IMR-90 (cell line): Measurements from ENCODE around the gene DUS3L. TPM values are rescaled to one million over a fixed set of nuclear protein-coding genes. Genes with fewer than 3 reads are reported as not detected.

Experiments used
- ATAC-seq: fragments of 200-7000 bp; cut with Tn5 transposase; 2 replicates; pipeline ENCODE4 v1.9.1; 2020; ENCODE audit warnings: low read depth, mild to moderate bottlenecking, moderate library complexity
- BruUV-seq: library from RNA; stranded (reverse); fragments of 400-500 nt; replicated peaks from 2 replicates; lab custom pipeline; 2021; lab: Mats Ljungman, UMichigan
- CTCF ChIA-PET: fragments of 300-600 bp; formaldehyde crosslinking; extraction: SDS; loops from one replicate; lab custom pipeline; 2021; ENCODE audit warnings: antibody characterized with exemption; lab: Yijun Ruan, JAX
- POLR2A ChIA-PET: fragments of 300-600 bp; sonication (Branson Sonifier 250); formaldehyde crosslinking; loops from one replicate; lab custom pipeline; 2022; ENCODE audit warnings: antibody characterized with exemption; ENCODE audit not compliant: unreplicated experiment; lab: Charles Lee
- DNase-seq: peaks from one replicate; pipeline ENCODE4 v3.0.0; 2013
- H2AFZ ChIP-seq: replicated peaks from 2 replicates; pipeline ENCODE3; 2013; ENCODE audit warnings: low read length, mild to moderate bottlenecking; ENCODE audit not compliant: poor library complexity
- H2AK5ac ChIP-seq: 2 replicates; pipeline ENCODE4 v1.6.1; 2013; ENCODE audit warnings: low read depth, low read length, inconsistent platforms
- H2AK9ac ChIP-seq: replicated peaks from 2 replicates; pipeline ENCODE3; 2013; ENCODE audit warnings: mild to moderate bottlenecking, low read depth, low read length, moderate library complexity; ENCODE audit not compliant: poor library complexity
- H2BK120ac ChIP-seq: 2 replicates; pipeline ENCODE4 v1.6.1; 2013; ENCODE audit warnings: low read depth, low read length, inconsistent platforms
- H2BK15ac ChIP-seq: 3 replicates; pipeline ENCODE4 v1.6.1; 2013; ENCODE audit warnings: low read depth, low read length, inconsistent platforms
- H2BK20ac ChIP-seq: 2 replicates; pipeline ENCODE4 v1.6.1; 2013; ENCODE audit warnings: low read depth, mild to moderate bottlenecking, inconsistent platforms, low read length, moderate library complexity
- H2BK5ac ChIP-seq: 2 replicates; pipeline ENCODE4 v1.6.1; 2013; ENCODE audit warnings: mild to moderate bottlenecking, low read depth, low read length, inconsistent platforms; ENCODE audit not compliant: poor library complexity, severe bottlenecking
- H3K14ac ChIP-seq: replicated peaks from 2 replicates; pipeline ENCODE4 v1.6.1; 2013; ENCODE audit warnings: low read depth, low read length, inconsistent platforms
- H3K18ac ChIP-seq: 2 replicates; pipeline ENCODE4 v1.6.1; 2013; ENCODE audit warnings: low read depth, low read length, control low read depth
- H3K23ac ChIP-seq: 2 replicates; pipeline ENCODE4 v1.6.1; 2013; ENCODE audit warnings: low read depth, low read length, inconsistent platforms
- H3K27ac ChIP-seq: 2 replicates; pipeline ENCODE4 v1.5.1; 2013; ENCODE audit warnings: mild to moderate bottlenecking, control low read depth, low read length; ENCODE audit not compliant: insufficient read depth
- H3K27me3 ChIP-seq: 2 replicates; pipeline ENCODE4 v1.6.1; 2013; ENCODE audit warnings: low read length; ENCODE audit not compliant: control insufficient read depth, insufficient read depth
- H3K36me3 ChIP-seq: 2 replicates; pipeline ENCODE4 v1.6.1; 2013; ENCODE audit warnings: low read length, mixed read lengths; ENCODE audit not compliant: control insufficient read depth, insufficient read depth
- H3K4ac ChIP-seq: 2 replicates; pipeline ENCODE4 v1.6.1; 2013; ENCODE audit warnings: low read depth, low read length, inconsistent platforms
- H3K4me1 ChIP-seq: 2 replicates; pipeline ENCODE4 v1.6.1; 2013; ENCODE audit warnings: low read length, mixed read lengths; ENCODE audit not compliant: control insufficient read depth, insufficient read depth
- H3K4me2 ChIP-seq: 2 replicates; pipeline ENCODE4 v1.6.1; 2013; ENCODE audit warnings: low read depth, mild to moderate bottlenecking, control low read depth, low read length, moderate library complexity
- H3K4me3 ChIP-seq: 2 replicates; pipeline ENCODE4 v1.5.1; 2013; ENCODE audit warnings: low read depth, mild to moderate bottlenecking, control low read depth, low read length, moderate library complexity; ENCODE audit not compliant: insufficient read depth
- H3K56ac ChIP-seq: 2 replicates; pipeline ENCODE4 v1.6.1; 2013; ENCODE audit warnings: low read length, inconsistent platforms; ENCODE audit not compliant: insufficient read depth; ENCODE audit errors: extremely low read depth
- H3K79me1 ChIP-seq, 2 experiments: 2 replicates each; pipeline ENCODE4 v1.6.1; 2013; ENCODE audit warnings: low read length in 2 of 2, inconsistent platforms in 1 of 2, low read depth in 1 of 2
- H3K9ac ChIP-seq: 2 replicates; pipeline ENCODE4 v1.6.1; 2013; ENCODE audit warnings: low read depth, low read length, control low read depth
- H3K9me1 ChIP-seq: 2 replicates; pipeline ENCODE4 v1.6.1; 2013; ENCODE audit warnings: low read length, inconsistent platforms; ENCODE audit not compliant: insufficient read depth
- H3K9me3 ChIP-seq: 2 replicates; pipeline ENCODE4 v1.6.1; 2013; ENCODE audit warnings: low read length; ENCODE audit not compliant: control insufficient read depth, insufficient read depth
- H4K20me1 ChIP-seq: 2 replicates; pipeline ENCODE4 v1.6.1; 2013; ENCODE audit warnings: low read length, inconsistent platforms; ENCODE audit not compliant: insufficient read depth
- H4K5ac ChIP-seq: 2 replicates; pipeline ENCODE4 v1.6.1; 2013; ENCODE audit warnings: mild to moderate bottlenecking, low read depth, low read length, control low read depth
- H4K8ac ChIP-seq, 2 experiments: 2 replicates each; pipeline ENCODE4 v1.6.1; 2013; ENCODE audit warnings: low read depth in 2 of 2, low read length in 2 of 2, control low read depth in 1 of 2, inconsistent platforms in 1 of 2
- H4K91ac ChIP-seq: 2 replicates; pipeline ENCODE4 v1.6.1; 2013; ENCODE audit warnings: low read depth, low read length, inconsistent platforms; ENCODE audit not compliant: insufficient read depth
- BHLHE40 ChIP-seq: fragments of 150-350 bp; IDR thresholded peaks from 2 replicates; pipeline ENCODE4 v1.6.1; 2016; ENCODE audit warnings: mild to moderate bottlenecking, low read depth, low read length
- CHD1 ChIP-seq: IDR thresholded peaks from 2 replicates; pipeline ENCODE4 v1.6.1; 2012; ENCODE audit warnings: low read depth, low read length, improper control_type of control experiment
- CTCF ChIP-seq: conservative IDR thresholded peaks from 2 replicates; pipeline ENCODE4 v1.5.1; 2012; ENCODE audit warnings: mild to moderate bottlenecking, low read depth, low read length, improper control_type of control experiment
- FOS ChIP-seq: fragments of 150-350 bp; IDR thresholded peaks from 2 replicates; pipeline ENCODE4 v1.6.1; 2016; ENCODE audit warnings: low read depth, low read length
- MAFK ChIP-seq: IDR thresholded peaks from 2 replicates; pipeline ENCODE4 v1.6.1; 2012; ENCODE audit warnings: low read depth, low read length, improper control_type of control experiment
- MAZ ChIP-seq: IDR thresholded peaks from 2 replicates; pipeline ENCODE4 v1.6.1; 2012; ENCODE audit warnings: low read depth, mild to moderate bottlenecking, low read length, improper control_type of control experiment, moderate library complexity, borderline replicate concordance
- MXI1 ChIP-seq: IDR thresholded peaks from 2 replicates; pipeline ENCODE4 v1.6.1; 2012; ENCODE audit warnings: low read depth, mild to moderate bottlenecking, low read length, moderate library complexity, borderline replicate concordance
- NFE2L2 ChIP-seq: fragments of 150-350 bp; IDR thresholded peaks from 2 replicates; pipeline ENCODE4 v1.6.1; 2016; ENCODE audit warnings: low read depth, mild to moderate bottlenecking, low read length
- POLR2A ChIP-seq: IDR thresholded peaks from 2 replicates; pipeline ENCODE4 v1.6.1; 2012; ENCODE audit warnings: mild to moderate bottlenecking, low read depth, low read length
- RAD21 ChIP-seq: IDR thresholded peaks from 2 replicates; pipeline ENCODE4 v1.6.1; 2012; ENCODE audit warnings: low read length, improper control_type of control experiment
- RCOR1 ChIP-seq: IDR thresholded peaks from 2 replicates; pipeline ENCODE4 v1.6.1; 2012; ENCODE audit warnings: mild to moderate bottlenecking, low read length, improper control_type of control experiment; ENCODE audit not compliant: insufficient replicate concordance
- RFX5 ChIP-seq: IDR thresholded peaks from 2 replicates; pipeline ENCODE4 v1.8.0; 2012; ENCODE audit warnings: low read depth, mild to moderate bottlenecking, low read length, moderate library complexity
- SMC3 ChIP-seq: fragments of 150-350 bp; IDR thresholded peaks from 2 replicates; pipeline ENCODE4 v1.6.1; 2016; ENCODE audit warnings: low read depth, mild to moderate bottlenecking, antibody characterized with exemption, low read length, moderate library complexity
- USF2 ChIP-seq: fragments of 150-350 bp; IDR thresholded peaks from 2 replicates; pipeline ENCODE4 v1.6.1; 2017; ENCODE audit warnings: mild to moderate bottlenecking, antibody characterized with exemption, low read length, low read depth
- WGBS, 2 experiments: methylation state at CpG; one replicate each; pipeline versions ENCODE4 v1.1.5 to v1.1.7; 2013; ENCODE audit warnings: missing lambda C conversion rate in 2 of 2; ENCODE audit not compliant: insufficient read length in 1 of 2; ENCODE audit errors: extremely low coverage in 2 of 2; 5-methylcytosine and 5-hydroxymethylcytosine counted together
- dilution Hi-C: fragments of 300-500 bp; cut with HindIII; formaldehyde crosslinking; loops from one replicate; pipeline ENCODE4 v1.14.3; 2018; ENCODE audit warnings: low sequenced_read_pairs; ENCODE audit not compliant: unreplicated experiment
- in situ Hi-C: fragments of 300-500 bp; cut with MboI; formaldehyde crosslinking; loops from 3 replicates; pipeline ENCODE4 v1.14.3; 2019; ENCODE audit warnings: low sequenced_read_pairs, inconsistent platforms, mixed read lengths
- intact Hi-C: fragments of 100-400 bp; cut with micrococcal nuclease; formaldehyde crosslinking; loops from 2 replicates; pipeline ENCODE4 v1.10.0; 2022
- polyA plus RNA-seq, 3 experiments: library from polyadenylated mRNA; depleted of rRNA; stranded (reverse); fragments of >200 nt; gene quantifications; 2 replicates each; pipeline ENCODE4 v1.2.3, GENCODE V29; 2012; ENCODE audit warnings: low replicate concordance in 1 of 3
- total RNA-seq: library from RNA; depleted of rRNA; stranded (reverse); fragments of >200 nt; gene quantifications from 2 replicates; pipeline ENCODE4 v1.2.3, GENCODE V29; 2012
- TF ChIP-seq, protein P1 (sequence below): fragments of 150-350 bp; IDR thresholded peaks from 2 replicates; pipeline ENCODE4 v1.6.1; 2016; ENCODE audit warnings: low read depth, mild to moderate bottlenecking, low read length, moderate library complexity, borderline replicate concordance

The DUS3L gene
- total and polyA plus RNA-seq, 2 of the 4 experiments (the other 2 are of a cell fraction): 12.4 to 21.3 TPM

DNA sequence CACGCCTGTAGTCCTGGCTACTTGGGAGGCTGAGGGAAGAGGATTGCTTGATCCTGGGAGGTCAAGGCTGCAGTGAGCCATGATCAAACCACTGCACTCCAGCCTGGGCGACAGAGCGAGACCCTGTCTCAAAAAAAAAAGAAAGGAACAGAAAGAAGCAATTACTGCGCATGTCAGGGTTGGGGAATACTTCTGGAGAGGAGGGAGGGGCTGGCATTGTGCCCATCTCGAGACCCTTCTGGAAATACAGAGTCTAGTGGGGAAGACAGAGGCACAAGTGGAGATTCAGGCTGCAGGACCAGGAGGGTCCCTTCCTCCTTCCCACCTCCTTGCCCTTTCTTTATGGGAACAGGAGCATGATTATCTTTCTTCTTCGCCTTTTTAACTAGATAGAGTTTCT, 37.2 kb downstream of the DUS3L start:
- no peaks in the 10 kb centered on the region for H3K79me1 ChIP-seq
- H2AK5ac ChIP-seq: no peak overlapping the region
- no peak overlapping the region for H3K27ac ChIP-seq
- ATAC-seq: no peak
- H2BK20ac ChIP-seq: no peak overlapping the region
- no peak overlapping the region for H3K4ac ChIP-seq
- H2AFZ ChIP-seq: no peak overlapping the region
- H3K9me1 ChIP-seq: no peaks in the 10 kb centered on the region
- intact Hi-C loops: no loop called here
- H3K36me3 ChIP-seq: no peaks in the 10 kb centered on the region
- no peak overlapping the region for H3K23ac ChIP-seq
- in situ Hi-C loops: no loop called here
- no peak for DNase-seq
- H2BK15ac ChIP-seq: no peak overlapping the region
- CTCF ChIA-PET: no interaction called here
- dilution Hi-C loops: no loop called here
- no peaks in the 10 kb centered on the region for H4K20me1 ChIP-seq
- no peak overlapping the region for H3K9ac ChIP-seq
- TF ChIP-seq NFE2L2 (no peak), CTCF (no peak), SMC3 (no peak), RAD21 (no peak), CHD1 (no peak), RFX5 (no peak), FOS (no peak), MAFK (no peak), MXI1 (no peak), RCOR1 (no peak), MAZ (no peak), BHLHE40 (no peak), POLR2A (no peak), USF2 (no peak)
- TF ChIP-seq, protein P1, sequence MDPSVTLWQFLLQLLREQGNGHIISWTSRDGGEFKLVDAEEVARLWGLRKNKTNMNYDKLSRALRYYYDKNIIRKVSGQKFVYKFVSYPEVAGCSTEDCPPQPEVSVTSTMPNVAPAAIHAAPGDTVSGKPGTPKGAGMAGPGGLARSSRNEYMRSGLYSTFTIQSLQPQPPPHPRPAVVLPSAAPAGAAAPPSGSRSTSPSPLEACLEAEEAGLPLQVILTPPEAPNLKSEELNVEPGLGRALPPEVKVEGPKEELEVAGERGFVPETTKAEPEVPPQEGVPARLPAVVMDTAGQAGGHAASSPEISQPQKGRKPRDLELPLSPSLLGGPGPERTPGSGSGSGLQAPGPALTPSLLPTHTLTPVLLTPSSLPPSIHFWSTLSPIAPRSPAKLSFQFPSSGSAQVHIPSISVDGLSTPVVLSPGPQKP: no peak
- H4K8ac ChIP-seq: no peak overlapping the region
- POLR2A ChIA-PET: no interaction called here
- H2AK9ac ChIP-seq: no peak overlapping the region
- no TSS peak for BruUV-seq
- H3K27me3 ChIP-seq: peaks cover 12% of the 10 kb centered on the region
- no peaks in the 10 kb centered on the region for H3K9me3 ChIP-seq
- no peak overlapping the region for H4K5ac ChIP-seq
- no peak overlapping the region for H2BK120ac ChIP-seq
- H3K14ac ChIP-seq: no peak overlapping the region
- H3K56ac ChIP-seq: no peak overlapping the region
- no peak overlapping the region for H3K4me3 ChIP-seq
- H4K91ac ChIP-seq: no peak overlapping the region
- 60% methylated on average over 1 of the region's 6 CpGs; no CpG with 5 or more reads in 1 of the 2 experiments for WGBS, 2 experiments
- H3K4me1 ChIP-seq: no peaks in the 10 kb centered on the region
- H2BK5ac ChIP-seq: no peak overlapping the region
- H3K4me2 ChIP-seq: no peak overlapping the region
- H3K18ac ChIP-seq: no peak overlapping the region
